ENCODE measurements around the gene MYH9.
"Not testable (repeated sequence)": the region's sequence is repeated elsewhere in the genome, so short reads cannot be mapped to it uniquely, and the experiment has no call there.

Gene MYH9

GRCh38 chr22:36413022-36413775 lies 25.4 kb upstream of the MYH9 start:
- no peak for DNase-seq

GRCh38 chr22:36411589-36412258 lies 24.0 kb upstream of the MYH9 start:
- no peak for DNase-seq

DNA sequence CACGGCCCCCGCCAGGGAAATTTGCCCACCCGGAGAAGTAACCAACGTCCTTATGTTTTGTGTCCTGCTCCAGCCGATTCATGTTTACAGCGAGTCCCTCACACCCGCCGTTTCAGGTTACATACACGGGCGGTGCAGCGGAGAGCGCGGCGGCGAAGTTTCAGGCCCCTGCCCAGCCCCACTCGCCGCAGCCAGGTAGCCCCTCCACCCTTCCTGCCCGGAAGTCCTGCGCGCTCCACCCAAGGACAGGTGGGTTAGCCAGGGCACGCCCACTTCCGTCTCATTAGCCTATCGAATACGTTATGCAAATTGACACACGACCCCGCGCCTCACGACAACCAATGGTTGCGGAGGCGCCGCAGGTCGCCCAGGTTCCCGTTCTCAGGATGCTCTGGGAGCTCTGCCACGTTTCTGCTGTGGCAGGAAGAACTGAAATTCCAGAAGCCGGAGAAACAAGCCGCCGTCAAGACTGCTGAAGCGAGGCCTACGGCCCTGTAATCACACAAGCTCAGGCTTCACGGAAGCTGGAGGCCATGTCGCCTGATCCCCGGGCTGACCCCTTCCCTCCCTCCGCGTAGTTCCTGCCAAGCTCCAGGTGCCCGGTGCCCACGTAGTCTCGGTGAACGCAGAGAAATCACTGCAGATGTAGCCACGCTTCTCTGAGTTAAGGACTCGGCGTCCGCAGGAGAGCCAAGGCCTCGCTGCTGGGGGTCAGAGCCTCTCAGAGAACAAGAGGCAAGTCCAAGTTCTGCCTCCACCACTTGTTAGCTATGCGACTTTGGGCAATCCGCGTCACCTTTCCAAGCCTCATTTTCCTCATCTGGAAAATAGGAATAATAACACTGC lies 22.4 kb upstream of the MYH9 start:
- no peak for DNase-seq

DNA sequence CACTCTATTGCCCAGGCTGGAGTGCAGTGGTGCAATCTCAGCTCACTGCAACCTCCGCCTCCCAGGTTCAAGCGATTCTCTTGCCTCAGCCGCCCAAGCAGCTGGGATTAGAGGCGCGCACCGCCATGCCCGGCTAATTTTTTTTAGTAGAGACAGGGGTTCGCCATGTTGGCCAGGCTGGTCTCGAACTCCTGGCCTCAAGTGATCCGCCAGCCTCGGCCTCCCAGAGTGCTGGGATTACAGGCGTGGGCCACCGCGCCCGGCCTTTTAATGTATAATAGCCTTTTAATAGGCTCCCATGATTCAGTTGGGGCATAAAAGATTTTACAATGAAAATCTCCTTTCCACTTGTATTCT lies 21.8 kb upstream of the MYH9 start:
- not testable (repeated sequence) for DNase-seq

GRCh38 chr22:36409056-36409455 lies 21.3 kb upstream of the MYH9 start:
- no peak for DNase-seq

DNA sequence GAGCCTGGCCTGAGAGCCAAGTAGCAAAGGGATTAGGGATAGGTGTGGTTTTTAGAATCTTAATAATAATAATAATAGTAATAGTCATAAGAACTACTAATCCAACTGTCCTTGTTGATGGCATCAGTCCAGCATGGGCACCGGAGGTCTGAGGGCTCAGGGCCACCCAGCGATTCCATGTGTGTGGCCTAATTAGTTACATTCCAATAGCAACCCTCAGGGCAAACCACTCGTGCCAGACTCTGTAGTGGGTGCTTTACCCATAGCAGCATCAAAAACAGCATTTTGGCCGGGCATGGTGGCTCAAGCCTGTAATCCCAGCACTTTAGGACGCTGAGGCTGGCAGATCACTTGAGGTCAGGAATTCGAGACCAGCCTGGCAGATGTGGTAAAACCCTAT lies 19.0 kb upstream of the MYH9 start:
- no peak for DNase-seq

- DNase-seq = no peak
Observed at GRCh38 chr22:36405671-36406538, 18.1 kb upstream of the MYH9 start.

DNA sequence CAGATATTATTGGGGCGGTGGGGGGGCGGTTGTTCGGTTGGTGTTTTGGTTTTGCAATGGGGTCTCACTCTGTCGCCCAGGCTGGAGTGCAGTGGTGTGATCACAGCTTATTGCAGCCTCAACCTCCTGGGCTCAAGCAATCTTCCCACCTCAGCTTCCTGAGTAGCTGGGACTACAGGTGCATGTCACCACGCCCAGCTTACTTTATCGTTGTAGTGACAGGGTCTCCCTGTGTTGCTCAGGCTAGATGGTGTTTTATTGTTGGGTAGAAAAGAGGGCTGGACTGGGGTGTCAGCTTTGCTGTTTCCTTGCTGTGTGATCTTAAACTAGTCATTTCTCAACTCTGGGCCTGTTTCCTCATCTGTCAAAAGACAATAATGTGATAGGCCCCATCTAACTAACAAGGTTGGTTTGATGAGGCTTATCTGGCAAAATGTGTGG lies 17.5 kb upstream of the MYH9 start:
- DNase-seq = no peak

DNA sequence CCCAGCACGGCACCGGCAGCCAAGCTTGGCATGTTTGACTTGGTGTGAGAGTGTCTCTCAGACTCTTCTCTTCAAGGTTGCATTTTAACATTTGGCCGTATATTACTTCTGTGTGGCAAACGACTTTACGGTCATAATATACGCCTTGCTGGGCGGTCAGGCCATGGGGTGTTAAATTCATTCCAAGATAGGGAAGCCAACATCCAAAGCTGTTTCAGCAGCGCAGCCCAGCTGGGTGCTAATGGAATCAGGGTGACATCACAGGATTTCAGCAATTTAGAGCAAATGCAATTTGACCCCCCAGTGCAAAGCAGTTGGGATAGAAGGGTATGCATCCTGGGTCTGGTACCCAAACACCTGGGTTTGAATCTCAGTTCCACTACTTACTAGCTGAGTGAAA lies 16.7 kb upstream of the MYH9 start:
- DNase-seq = no peak

DNA sequence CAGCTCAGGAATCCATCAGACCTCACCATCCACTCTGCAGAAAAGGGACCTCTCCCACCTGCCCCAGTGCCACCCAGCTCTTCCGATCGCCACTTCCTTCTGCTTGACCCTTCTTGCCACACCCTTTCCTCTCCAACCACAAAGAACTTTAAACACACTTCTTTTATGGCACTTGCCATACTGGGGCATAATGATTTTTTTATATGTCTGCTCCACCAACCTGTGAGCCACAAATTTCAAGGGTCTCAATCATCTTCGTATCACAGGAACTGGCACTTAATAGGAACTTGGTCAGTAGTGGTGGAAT lies 11.7 kb upstream of the MYH9 start:
- DNase-seq = no peak

- DNase-seq = no peak
Observed at GRCh38 chr22:36398601-36399471, 11.1 kb upstream of the MYH9 start.

DNA sequence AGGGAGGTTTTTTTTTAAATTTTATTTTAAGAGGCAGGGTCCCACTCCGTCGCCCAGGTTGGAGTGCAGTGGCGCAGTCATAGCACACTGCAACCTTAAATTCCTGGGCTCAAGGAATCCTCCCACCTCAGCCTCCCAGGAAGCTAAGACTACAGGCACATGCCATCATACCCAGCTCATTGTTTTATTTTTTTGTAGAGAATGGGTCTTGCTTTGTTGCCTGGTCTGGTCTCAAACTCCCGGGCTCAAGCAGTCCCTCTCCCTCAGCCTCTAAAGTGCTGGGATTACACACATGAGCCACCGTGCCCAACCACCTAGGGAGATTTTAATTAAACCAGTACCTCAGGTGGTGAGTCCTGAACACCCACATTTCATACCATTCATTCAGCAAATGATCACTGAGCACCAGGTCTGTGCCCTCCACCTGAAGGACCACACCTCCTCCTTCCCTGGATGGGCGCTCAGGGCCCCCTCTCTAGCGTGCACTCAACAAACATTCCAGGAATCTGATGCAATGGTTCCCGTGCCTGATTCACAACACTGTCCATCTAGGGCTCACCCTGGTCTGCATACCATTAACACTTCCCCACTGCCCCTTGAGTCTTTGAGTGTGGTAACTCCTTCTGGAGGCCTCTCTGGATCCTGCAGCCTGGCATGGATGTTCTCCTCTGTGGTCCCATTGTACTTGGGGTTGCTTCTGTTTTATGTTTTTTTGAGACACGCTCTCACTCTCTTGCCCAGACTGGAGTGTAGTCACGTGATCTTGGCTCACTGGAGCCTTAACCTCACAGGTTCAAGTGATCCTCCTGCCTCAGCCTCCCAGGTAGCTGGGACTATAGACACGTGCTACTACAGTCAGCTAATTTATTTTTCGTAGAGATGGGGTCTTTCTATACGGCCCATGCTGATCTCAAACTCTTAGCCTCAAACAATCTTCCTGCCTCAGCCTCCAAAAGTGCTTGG lies 9.6 kb upstream of the MYH9 start:
- DNase-seq = no peak

DNA sequence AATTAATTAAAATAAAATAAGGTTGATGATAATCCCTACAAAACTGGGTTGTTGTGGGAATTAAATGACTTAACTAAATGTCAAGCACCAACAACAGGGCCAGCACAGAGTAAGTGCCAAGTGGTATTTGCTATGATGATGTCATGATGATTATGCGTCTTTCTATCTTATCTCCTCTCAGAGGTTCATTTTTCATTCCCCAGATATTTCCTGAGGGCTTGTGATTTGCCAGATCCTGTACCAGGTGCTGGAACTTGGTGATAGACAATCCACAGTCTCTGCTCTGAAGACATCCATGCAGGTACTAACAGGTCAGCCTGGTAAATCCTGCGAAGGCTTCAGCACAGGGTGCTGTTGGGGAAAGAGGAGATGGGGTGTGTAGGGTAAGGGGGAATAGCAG lies 8.1 kb upstream of the MYH9 start:
- DNase-seq = no peak

GRCh38 chr22:36395055-36395849 lies 7.5 kb upstream of the MYH9 start:
- DNase-seq = no peak

DNA sequence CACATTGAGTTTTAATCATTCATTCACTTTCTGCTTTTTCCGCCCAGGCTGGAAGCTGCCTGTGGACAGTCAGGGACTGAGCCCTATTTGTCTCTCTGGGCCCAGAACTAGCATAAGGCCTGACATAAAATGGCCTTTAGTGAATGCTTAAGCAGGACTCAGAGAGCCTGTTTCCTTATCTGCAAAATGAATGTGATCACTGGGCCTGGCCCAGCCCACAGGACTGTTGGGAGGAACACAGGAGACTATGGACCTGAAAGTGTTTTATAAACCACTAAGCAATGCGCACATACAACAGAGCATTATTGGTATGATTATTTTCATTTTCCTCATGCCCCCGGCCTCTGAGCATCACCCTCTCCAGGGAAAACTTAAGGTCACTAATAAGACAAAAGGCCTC lies 3.9 kb upstream of the MYH9 start:
- DNase-seq = no peak

DNA sequence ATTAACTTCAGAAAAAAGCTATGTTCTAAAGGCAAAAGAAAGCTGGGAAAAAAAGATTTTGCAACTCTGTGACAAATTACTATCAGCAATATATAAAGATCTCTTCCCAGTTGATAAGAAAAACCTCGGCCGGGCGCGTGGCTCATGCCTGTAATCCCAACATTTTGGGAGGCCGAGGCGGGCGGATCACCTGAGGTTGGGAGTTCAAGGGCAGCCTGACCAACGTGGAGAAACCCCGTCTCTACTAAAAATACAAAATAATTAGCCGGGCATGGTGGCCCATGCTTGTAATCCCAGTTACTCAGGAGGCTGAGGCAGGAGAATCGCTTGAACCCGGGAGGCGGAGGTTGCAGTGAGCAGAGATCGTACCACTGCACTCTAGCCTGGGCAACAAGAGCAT lies 1.4 kb upstream of the MYH9 start:
- DNase-seq = not testable (repeated sequence)

- DNase-seq = no peak
Observed at GRCh38 chr22:36387709-36387958, 133 bp downstream of the MYH9 start.

DNA sequence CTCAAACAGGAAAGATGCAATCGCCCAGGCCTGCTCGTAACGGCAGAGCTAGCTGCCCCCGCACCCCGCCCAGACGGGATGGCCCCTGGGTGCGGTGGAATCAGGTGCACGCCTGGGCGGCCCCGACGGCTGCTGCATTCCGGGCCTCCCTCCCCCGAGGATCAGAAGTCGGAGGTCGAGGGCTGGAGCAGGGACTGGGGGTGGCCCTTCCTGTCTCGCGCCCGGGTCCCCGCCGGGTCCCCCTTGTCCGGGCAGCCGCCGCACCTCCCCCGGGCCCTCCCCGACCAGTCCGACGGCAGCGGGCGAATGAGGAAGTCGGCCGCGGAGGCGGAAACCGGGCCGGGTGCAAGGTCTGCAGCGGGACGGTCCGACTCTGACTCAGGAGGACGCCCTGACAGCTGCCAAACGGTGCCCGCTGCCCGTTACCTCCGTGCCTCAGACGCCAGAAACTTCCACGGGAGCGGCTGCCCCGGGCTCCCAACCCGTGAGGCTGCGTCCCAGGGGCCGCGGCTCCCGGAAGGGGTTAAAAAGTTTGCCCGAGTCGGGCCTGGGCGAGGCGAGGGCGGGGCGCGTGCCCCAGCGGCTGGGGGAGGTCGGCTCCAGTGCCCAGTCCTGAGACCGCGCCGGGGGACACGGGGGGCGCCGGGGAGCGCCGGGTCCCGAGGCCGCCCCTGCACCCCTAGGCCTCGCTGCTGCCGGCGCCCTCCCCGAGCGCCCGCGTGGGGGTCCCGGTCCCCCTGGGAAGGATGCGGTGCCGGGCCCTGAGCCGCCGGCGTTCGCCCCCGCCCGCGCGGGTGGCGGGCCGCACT lies 663 bp downstream of the MYH9 start:
- no peak for DNase-seq

DNA sequence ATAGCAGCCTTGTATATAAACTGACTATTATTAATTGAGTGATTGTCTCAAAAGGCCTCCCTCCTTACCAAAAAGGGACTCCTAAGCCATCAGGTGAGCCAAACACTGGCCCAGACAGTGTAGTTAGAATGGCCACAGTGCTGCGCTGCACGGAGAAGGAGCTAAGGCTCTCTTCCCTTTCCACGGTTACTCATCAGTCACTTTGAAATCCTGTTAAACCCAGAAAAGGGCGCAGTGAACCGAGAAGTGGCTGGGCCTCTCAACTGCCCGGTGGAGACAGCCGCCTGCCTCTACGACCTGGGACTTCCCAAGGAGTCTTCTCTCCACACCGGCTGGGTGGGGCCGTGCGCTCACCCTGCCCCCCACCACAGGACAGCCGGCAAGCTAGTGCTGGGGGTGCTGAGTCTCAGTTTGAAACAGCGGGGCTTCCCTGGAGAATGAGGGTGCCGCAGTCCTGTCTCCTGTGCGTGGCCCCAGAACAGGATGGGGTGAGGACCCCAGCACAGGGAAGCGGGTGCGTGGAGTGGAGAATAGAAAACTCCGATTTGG lies 1.3 kb downstream of the MYH9 start:
- DNase-seq = no peak
